ENCODE results near the gene PEX5L. TPM values are rescaled to one million over a fixed set of nuclear protein-coding genes. Genes with fewer than 3 reads are reported as not detected.

PEX5L gene
- total RNA-seq, 4 donors from 2014 or later = 1.2 TPM; not detected in 3

- intact Hi-C loops (cut with DNase I; ENCODE audit: low total_unique reads) (no loop called here), in situ Hi-C loops (cut with MboI; ENCODE audit: low pct_ligation_motif_present in 1 of 4, low pct_unique_long_range_greater_than_20kb in 1 of 4, low sequenced_read_pairs in 3 of 4) (no loop called here)
- 67 to 83% methylated on average over 4 to 6 of the region's 6 CpGs for WGBS, 2 donors (ENCODE audit: low coverage in 1 of 2)
- H3K27ac ChIP-seq = no peak overlapping the region
- no peak overlapping the region for H3K4me3 ChIP-seq
- peaks cover 8% of the 10 kb centered on the region for H3K27me3 ChIP-seq
- no peaks in the 10 kb centered on the region for H3K36me3 ChIP-seq
- TF ChIP-seq EP300 (IDR thresholded peaks at IDR 0.05; ENCODE audit: low read depth) = no peak
- TF ChIP-seq POLR2AphosphoS5 (IDR thresholded peaks at IDR 0.05) = no peak
- no peak for TF ChIP-seq POLR2A (IDR thresholded peaks at IDR 0.05)
- no peak for TF ChIP-seq CTCF (IDR thresholded peaks at IDR 0.05)
- H3K4me1 ChIP-seq = no peaks in the 10 kb centered on the region
- H3K9me3 ChIP-seq = no peaks in the 10 kb centered on the region
- no peak for DNase-seq
Observed at GRCh38 chr3:179825527-179826246, 211.1 kb downstream of the PEX5L start.

- TF ChIP-seq EP300 (IDR thresholded peaks at IDR 0.05; ENCODE audit: low read depth) (no peak), CTCF (IDR thresholded peaks at IDR 0.05) (no peak), POLR2A (IDR thresholded peaks at IDR 0.05) (no peak), POLR2AphosphoS5 (IDR thresholded peaks at IDR 0.05) (no peak)
- no peak for DNase-seq
- peaks cover 8% of the 10 kb centered on the region for H3K27me3 ChIP-seq
- WGBS, 2 donors (ENCODE audit: low coverage in 1 of 2) = 80 to 87% methylated on average over 3 of the region's 3 CpGs
- no peak overlapping the region for H3K27ac ChIP-seq
- no peaks in the 10 kb centered on the region for H3K9me3 ChIP-seq
- H3K36me3 ChIP-seq = no peaks in the 10 kb centered on the region
- in situ Hi-C loops (cut with MboI; ENCODE audit: low pct_ligation_motif_present in 1 of 4, low pct_unique_long_range_greater_than_20kb in 1 of 4, low sequenced_read_pairs in 3 of 4) = no loop called here
- no peaks in the 10 kb centered on the region for H3K4me1 ChIP-seq
- no peak overlapping the region for H3K4me3 ChIP-seq
- intact Hi-C loops (cut with DNase I; ENCODE audit: low total_unique reads) = no loop called here
Observed at GRCh38 chr3:179822296-179822695, 214.4 kb downstream of the PEX5L start.

- intact Hi-C loops (cut with DNase I; ENCODE audit: low total_unique reads) = no loop called here
- in situ Hi-C loops (cut with MboI; ENCODE audit: low pct_ligation_motif_present in 1 of 4, low pct_unique_long_range_greater_than_20kb in 1 of 4, low sequenced_read_pairs in 3 of 4) = no loop called here
- H3K4me1 ChIP-seq = no peaks in the 10 kb centered on the region
Observed at GRCh38 chr3:179819379-179819778, 217.4 kb downstream of the PEX5L start.

GRCh38 chr3:179812096-179812382 is 224.7 kb downstream of the PEX5L start:
- WGBS, 2 donors (ENCODE audit: low coverage in 1 of 2) = 66 to 69% methylated on average over 3 of the region's 3 CpGs
- intact Hi-C loops (cut with DNase I; ENCODE audit: low total_unique reads) (no loop called here), in situ Hi-C loops (cut with MboI; ENCODE audit: low pct_ligation_motif_present in 1 of 4, low pct_unique_long_range_greater_than_20kb in 1 of 4, low sequenced_read_pairs in 3 of 4) (no loop called here)
- Histone ChIP-seq H3K27me3 (no peaks in the 10 kb centered on the region), H3K27ac (no peak overlapping the region), H3K4me1 (no peaks in the 10 kb centered on the region), H3K9me3 (no peaks in the 10 kb centered on the region), H3K36me3 (no peaks in the 10 kb centered on the region), H3K4me3 (no peak overlapping the region)
- TF ChIP-seq POLR2A (IDR thresholded peaks at IDR 0.05) = no peak
- TF ChIP-seq EP300 (IDR thresholded peaks at IDR 0.05; ENCODE audit: low read depth) = no peak
- TF ChIP-seq POLR2AphosphoS5 (IDR thresholded peaks at IDR 0.05) = no peak
- no peak for TF ChIP-seq CTCF (IDR thresholded peaks at IDR 0.05)
- no peak for DNase-seq

More at GRCh38 chr3:179819379-179819778, 217.4 kb downstream of the PEX5L start:
- no peaks in the 10 kb centered on the region for H3K36me3 ChIP-seq
- no peak for DNase-seq
- WGBS, 2 donors (ENCODE audit: low coverage in 1 of 2) = 71 to 76% methylated on average over 3 of the region's 3 CpGs
- H3K4me3 ChIP-seq = no peak overlapping the region
- no peak overlapping the region for H3K27ac ChIP-seq
- TF ChIP-seq POLR2A (IDR thresholded peaks at IDR 0.05) (no peak), POLR2AphosphoS5 (IDR thresholded peaks at IDR 0.05) (no peak), EP300 (IDR thresholded peaks at IDR 0.05; ENCODE audit: low read depth) (no peak), CTCF (IDR thresholded peaks at IDR 0.05) (no peak)
- H3K27me3 ChIP-seq = peaks cover 8% of the 10 kb centered on the region
- no peaks in the 10 kb centered on the region for H3K9me3 ChIP-seq
